GM21619 (cell line): ENCODE results near the gene GNAO1.
A peak's percentile ranks its signal among the peaks of the same experiment; 100 is the strongest.

Experiments used
- ATAC-seq: cut with Tn5 transposase; IDR thresholded peaks from one replicate; pipeline ENCODE4 v1.9.1; 2021; ENCODE audit not compliant: unreplicated experiment

GNAO1 gene

GRCh38 chr16:56191156-56191815, at the start of gene GNAO1:
TSS of gene GNAO1 (plus strand) at chr16:56191489. CDS start at chr16:56192236, 747 bp downstream.
- ATAC-seq: no peak

GRCh38 chr16:56143666-56144065, 47.6 kb upstream of the GNAO1 start:
- no peak for ATAC-seq

GRCh38 chr16:56145369-56145768, 45.9 kb upstream of the GNAO1 start:
- no peak for ATAC-seq

GRCh38 chr16:56151621-56152020, 39.7 kb upstream of the GNAO1 start:
- no peak for ATAC-seq

GRCh38 chr16:56161658-56162057, 29.6 kb upstream of the GNAO1 start:
- no peak for ATAC-seq

- ATAC-seq: no peak
Observed at GRCh38 chr16:56163089-56163488, 28.2 kb upstream of the GNAO1 start.

- ATAC-seq: no peak
Observed at GRCh38 chr16:56163938-56164337, 27.4 kb upstream of the GNAO1 start.

GRCh38 chr16:56164636-56165035, 26.7 kb upstream of the GNAO1 start:
- no peak for ATAC-seq

GRCh38 chr16:56174411-56174810, 16.9 kb upstream of the GNAO1 start:
- ATAC-seq: no peak

GRCh38 chr16:56181401-56181800, 9.9 kb upstream of the GNAO1 start:
- no peak for ATAC-seq

GRCh38 chr16:56183266-56183665, 8.0 kb upstream of the GNAO1 start:
- ATAC-seq: no peak

- ATAC-seq: no peak
Observed at GRCh38 chr16:56190048-56190676, 1.1 kb upstream of the GNAO1 start.

GRCh38 chr16:56190677-56191155, 573 bp upstream of the GNAO1 start:
- ATAC-seq: no peak

- no peak for ATAC-seq
Observed at GRCh38 chr16:56191835-56192634, 746 bp downstream of the GNAO1 start.

- no peak for ATAC-seq
Observed at GRCh38 chr16:56192635-56192945, 1.3 kb downstream of the GNAO1 start.

GRCh38 chr16:56192986-56193945, 2.0 kb downstream of the GNAO1 start:
- ATAC-seq: no peak

- ATAC-seq: peak; percentile 40
Observed at GRCh38 chr16:56193951-56194726, 2.9 kb downstream of the GNAO1 start.

GRCh38 chr16:56195151-56195550, 3.9 kb downstream of the GNAO1 start:
- no peak for ATAC-seq

GRCh38 chr16:56196381-56196780, 5.1 kb downstream of the GNAO1 start:
- ATAC-seq: no peak
